RCC 7860 (cell line): ENCODE measurements around the gene HOXB5.
A peak's percentile ranks its signal among the peaks of the same experiment; 100 is the strongest.

Experiments used
- DNase-seq: peaks from one replicate; pipeline ENCODE4 v3.0.0-alpha.2; 2015; ENCODE audit warnings: low spot score
- FAIRE-seq: peaks from 2 replicates; lab custom pipeline; 2012; peaks lifted over from hg19 to GRCh38; lab: Jason Lieb, UNC

Gene HOXB5

GRCh38 chr17:48564188-48565021, 29.2 kb downstream of the HOXB5 start:
- no peak for FAIRE-seq
- DNase-seq = no peak

GRCh38 chr17:48563867-48564187, 29.8 kb downstream of the HOXB5 start:
- FAIRE-seq (no peak), DNase-seq (no peak)

DNA sequence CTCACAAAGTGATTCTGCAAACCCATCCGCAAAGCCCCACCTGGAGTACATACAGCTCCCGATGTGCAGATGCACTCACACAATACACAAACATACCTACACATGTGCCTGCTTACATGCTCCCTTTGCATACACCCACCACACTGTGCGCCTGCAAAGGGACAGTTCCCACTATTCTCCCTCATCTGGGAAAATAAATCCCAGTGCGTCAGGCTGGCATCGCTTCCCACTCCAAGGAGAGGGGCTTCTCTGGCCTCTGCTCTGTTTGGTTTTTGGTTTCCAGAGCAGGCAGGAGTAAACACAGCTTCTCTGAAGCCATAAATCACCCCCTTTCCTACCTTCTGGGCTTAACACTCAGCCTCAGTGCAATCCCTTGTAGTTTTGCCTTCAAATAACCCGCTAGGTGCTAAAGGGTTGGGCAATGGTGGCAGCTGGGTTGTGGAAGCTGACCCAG, 30.2 kb downstream of the HOXB5 start:
- DNase-seq = no peak
- no peak for FAIRE-seq

- DNase-seq (no peak), FAIRE-seq (no peak)
Observed at GRCh38 chr17:48562934-48563333, 30.6 kb downstream of the HOXB5 start.

GRCh38 chr17:48561884-48562810, 31.4 kb downstream of the HOXB5 start:
- no peak for DNase-seq
- FAIRE-seq = no peak

- DNase-seq = no peak
- FAIRE-seq = no peak
Observed at GRCh38 chr17:48559840-48560817, 33.5 kb downstream of the HOXB5 start.

- no peak for DNase-seq
- FAIRE-seq = no peak
Observed at GRCh38 chr17:48559122-48559839, 34.3 kb downstream of the HOXB5 start.

DNA sequence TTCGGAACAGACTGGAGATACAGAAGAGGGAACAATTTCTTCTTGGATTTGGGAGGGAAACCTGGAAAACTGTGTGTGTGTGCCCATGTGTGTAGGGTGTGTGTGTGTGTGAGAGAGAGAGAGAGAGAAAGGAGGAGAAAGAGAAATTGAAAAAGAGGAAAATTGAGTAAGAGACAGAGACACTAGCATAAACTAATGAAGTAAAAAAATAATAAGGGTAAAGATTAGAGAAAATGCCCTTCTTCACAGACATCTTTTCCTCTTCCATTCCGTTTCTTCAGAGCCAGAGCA, 34.8 kb downstream of the HOXB5 start:
- DNase-seq = no peak
- FAIRE-seq = no peak

GRCh38 chr17:48558057-48558830, 35.3 kb downstream of the HOXB5 start:
- DNase-seq (no peak), FAIRE-seq (no peak)

DNA sequence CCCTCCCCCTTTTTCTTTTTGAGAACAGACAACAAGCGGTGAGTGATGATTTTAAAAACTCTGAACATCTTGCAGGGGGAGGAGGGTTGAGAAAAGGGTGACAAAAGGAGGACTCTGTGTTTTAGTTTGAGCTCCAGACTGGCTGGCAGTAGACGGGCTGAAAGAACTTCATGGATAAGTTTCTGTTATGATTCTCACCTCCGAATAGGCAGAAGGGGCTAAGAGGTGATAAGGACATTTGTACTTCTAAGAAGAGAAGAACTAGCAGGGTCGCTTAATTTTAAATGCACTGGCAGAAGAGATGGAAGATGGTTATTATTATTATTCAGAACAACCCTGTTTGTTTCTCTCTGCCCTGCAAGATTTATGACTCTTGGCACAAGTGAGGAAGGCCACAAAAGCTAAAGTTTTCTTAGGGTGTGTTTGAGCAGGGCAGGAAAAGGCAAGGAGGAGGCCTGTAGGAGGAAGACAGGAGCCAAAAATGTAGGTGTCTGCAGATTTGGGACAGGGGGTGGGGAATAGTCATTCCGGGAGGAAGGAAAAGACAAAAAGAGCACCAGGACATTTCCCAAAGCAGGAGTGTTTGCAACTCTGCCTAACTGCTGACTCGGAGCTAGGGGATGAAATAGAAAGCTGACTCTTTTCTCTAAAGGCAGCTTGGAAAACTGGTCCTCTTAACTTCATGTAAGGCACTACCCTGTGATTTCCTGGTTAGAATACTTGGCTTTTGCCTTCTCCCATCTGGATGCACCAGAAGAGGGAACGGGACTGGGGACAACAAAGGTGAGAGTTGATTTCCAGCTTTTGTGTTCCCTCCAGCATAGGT, 36.8 kb downstream of the HOXB5 start:
- DNase-seq (no peak), FAIRE-seq (no peak)

DNA sequence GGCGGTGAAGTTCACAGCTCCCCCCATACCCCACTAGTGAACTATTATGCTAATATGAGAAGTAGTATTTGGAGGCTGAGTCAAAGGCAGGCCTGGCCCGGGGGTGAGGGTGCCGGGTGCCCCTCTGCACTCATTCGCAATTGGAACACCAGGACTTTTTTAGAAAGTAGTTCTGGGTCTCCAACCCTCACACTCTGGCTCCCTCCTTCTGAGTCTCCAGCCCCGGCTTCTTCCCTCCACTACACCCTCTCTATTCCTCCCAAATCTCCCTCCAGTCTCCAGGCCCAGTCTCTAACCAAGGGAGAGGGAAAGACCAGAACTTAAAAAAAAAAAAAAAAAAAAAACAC, 37.4 kb downstream of the HOXB5 start:
- DNase-seq = no peak

GRCh38 chr17:48555258-48556228, 38.0 kb downstream of the HOXB5 start:
- no peak for FAIRE-seq
- DNase-seq = peak; percentile 90

More for the DNA sequence above, 37.4 kb downstream of the HOXB5 start:
- FAIRE-seq = no peak

DNA sequence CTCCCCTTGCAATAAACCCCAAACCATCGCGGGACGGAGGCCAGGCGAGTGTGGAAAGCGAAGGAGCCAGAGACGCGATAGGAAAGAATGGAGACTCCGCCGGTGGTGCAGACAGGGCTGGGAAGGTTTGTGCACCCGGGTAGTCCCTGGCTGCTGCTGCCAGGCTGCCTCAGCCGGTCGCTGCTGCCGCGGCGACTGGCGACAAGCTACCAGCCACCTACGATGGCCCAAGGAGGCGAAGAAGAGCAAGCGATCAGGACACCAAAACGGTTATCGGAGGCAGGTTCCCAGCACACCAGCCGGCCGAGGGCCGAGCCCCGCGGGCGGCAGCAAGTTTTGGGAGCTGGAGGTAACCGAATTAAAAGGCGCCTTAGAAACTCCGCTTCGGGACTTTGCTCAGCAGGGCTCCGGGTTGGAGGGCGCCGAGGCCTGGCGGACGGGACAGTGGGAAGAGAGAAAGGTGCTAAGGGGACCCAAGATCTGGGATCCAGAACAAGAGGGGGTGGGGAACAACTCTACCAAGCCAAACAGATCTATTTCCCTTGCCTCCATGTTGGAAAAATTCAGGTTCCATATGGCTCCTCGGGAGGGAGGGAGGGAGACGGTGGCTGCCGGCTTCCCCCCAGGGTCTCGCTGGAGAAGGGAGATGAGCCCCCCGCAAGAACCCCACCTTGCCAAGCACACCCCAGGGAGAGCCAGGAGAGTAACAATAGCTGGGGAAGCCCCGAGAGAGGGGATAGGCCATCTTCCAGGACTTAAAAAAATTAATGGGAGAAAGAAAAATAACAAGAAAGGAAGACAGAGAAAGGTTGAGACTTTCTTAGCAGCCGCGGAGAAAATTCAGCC, 38.9 kb downstream of the HOXB5 start:
- DNase-seq = no peak
- no peak for FAIRE-seq

DNA sequence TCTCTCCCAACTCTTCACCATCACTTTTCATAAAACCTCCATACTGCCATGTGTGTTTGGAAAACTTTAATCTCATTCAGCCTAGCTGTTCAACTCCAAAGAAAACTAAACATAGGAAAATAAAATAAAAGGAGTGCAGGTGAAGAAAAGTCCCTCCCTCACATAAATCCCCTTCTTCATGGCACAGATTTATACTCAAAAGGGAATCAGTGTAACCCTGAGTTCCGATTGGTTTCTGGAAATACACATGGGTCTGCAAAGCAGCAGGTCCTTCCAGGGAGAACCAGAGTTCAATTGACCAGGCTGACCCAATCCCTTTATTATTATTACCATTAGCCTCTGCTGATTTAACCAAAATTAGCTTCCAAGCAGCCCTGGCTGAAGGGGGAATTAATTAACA, 39.8 kb downstream of the HOXB5 start:
- FAIRE-seq = no peak

DNA sequence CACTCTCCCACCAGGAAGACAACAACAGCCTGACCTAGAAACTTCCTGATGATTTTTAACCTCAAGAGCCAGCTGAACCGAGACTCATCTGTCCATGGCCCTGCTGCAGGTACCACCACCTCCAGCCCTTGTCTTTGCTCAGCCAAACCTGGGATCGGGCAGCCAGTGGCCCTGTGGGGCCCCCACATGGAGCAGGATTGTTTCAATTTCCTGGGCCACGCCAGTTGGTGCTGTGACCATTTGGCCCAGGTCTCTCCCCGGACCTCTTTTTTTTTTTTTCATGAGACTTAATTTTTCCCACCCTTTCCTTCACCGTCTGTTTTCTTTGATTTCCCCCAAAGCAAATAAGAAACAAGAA, 40.4 kb downstream of the HOXB5 start:
- no peak for DNase-seq
- no peak for FAIRE-seq

More for the DNA sequence above, 39.8 kb downstream of the HOXB5 start:
- DNase-seq = no peak

DNA sequence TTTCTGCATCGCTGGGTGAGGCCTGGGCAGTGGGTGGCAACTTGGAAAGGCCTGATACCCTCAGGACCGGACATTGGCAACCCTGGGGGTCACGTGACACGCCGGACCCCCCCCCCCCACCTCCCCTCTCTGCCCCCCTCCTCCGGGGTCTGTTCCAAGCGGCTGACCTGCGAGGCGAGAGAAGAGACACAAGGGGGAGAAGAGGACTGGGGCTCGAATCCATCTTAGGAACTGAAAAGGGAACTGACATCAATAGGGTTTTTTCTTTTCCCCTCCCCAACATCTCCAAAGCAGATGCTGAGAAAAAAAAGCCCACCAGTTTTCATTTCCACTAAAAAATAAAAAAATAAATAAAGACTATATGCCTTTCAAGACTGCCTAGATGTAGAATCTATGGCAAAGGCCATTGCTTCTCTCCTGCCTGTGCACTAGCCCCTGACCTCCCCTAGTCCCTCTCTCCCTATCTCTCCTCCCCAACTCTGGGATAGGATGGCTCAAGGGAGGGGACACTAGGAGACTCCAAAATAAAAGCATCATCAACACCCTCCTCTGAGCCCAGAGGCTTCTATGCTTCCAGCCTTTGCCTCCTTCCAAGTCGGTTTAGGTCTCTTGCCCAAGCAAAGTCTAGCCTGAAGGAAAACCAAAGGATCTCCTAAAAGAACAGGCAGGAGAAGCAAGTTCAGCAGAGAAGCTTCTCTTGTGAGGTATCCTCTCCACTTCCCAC, 41.0 kb downstream of the HOXB5 start:
- DNase-seq (no peak), FAIRE-seq (no peak)
